ENCODE data around the gene NCAPG2.
"Not testable (repeated sequence)": the region's sequence is repeated elsewhere in the genome, so short reads cannot be mapped to it uniquely, and the experiment has no call there.

NCAPG2 gene

GRCh38 chr7:158706710-158707590, 2.3 kb upstream of the NCAPG2 start:
- no peak for DNase-seq (ENCODE audit: low read depth in 1 of 2, low spot score in 1 of 2)

- DNase-seq (ENCODE audit: low read depth in 1 of 2, low spot score in 1 of 2), result no peak
Observed at GRCh38 chr7:158706273-158706704, 1.7 kb upstream of the NCAPG2 start.

GRCh38 chr7:158705234-158705850, 738 bp upstream of the NCAPG2 start:
- no peak for DNase-seq (ENCODE audit: low read depth in 1 of 2, low spot score in 1 of 2)

GRCh38 chr7:158703679-158704523, 703 bp downstream of the NCAPG2 start:
- DNase-seq (ENCODE audit: low read depth in 1 of 2, low spot score in 1 of 2), result not testable (repeated sequence)

- DNase-seq (ENCODE audit: low read depth in 1 of 2, low spot score in 1 of 2), result no peak
Observed at GRCh38 chr7:158702944-158703343, 1.7 kb downstream of the NCAPG2 start.

- no peak for DNase-seq (ENCODE audit: low read depth in 1 of 2, low spot score in 1 of 2)
Observed at GRCh38 chr7:158702196-158702595, 2.4 kb downstream of the NCAPG2 start.

- DNase-seq (ENCODE audit: low read depth in 1 of 2, low spot score in 1 of 2), result no peak
Observed at GRCh38 chr7:158700008-158700407, 4.6 kb downstream of the NCAPG2 start.

- no peak for DNase-seq (ENCODE audit: low read depth in 1 of 2, low spot score in 1 of 2)
Observed at GRCh38 chr7:158699341-158699740, 5.3 kb downstream of the NCAPG2 start.

GRCh38 chr7:158698657-158699195, 5.9 kb downstream of the NCAPG2 start:
- no peak for DNase-seq (ENCODE audit: low read depth in 1 of 2, low spot score in 1 of 2)

- not testable (repeated sequence) for DNase-seq (ENCODE audit: low read depth in 1 of 2, low spot score in 1 of 2)
Observed at GRCh38 chr7:158697597-158697996, 7.0 kb downstream of the NCAPG2 start.

GRCh38 chr7:158695726-158696452, 8.7 kb downstream of the NCAPG2 start:
- DNase-seq (ENCODE audit: low read depth in 1 of 2, low spot score in 1 of 2), result peak in 1 of 2 donors; percentile 22

GRCh38 chr7:158695056-158695455, 9.5 kb downstream of the NCAPG2 start:
- no peak for DNase-seq (ENCODE audit: low read depth in 1 of 2, low spot score in 1 of 2)

- DNase-seq (ENCODE audit: low read depth in 1 of 2, low spot score in 1 of 2), result no peak
Observed at GRCh38 chr7:158694650-158695049, 10.0 kb downstream of the NCAPG2 start.

GRCh38 chr7:158689488-158689887, 15.1 kb downstream of the NCAPG2 start:
- no peak for DNase-seq (ENCODE audit: low read depth in 1 of 2, low spot score in 1 of 2)

- DNase-seq (ENCODE audit: low read depth in 1 of 2, low spot score in 1 of 2), result no peak
Observed at GRCh38 chr7:158687406-158687805, 17.2 kb downstream of the NCAPG2 start.

- no peak for DNase-seq (ENCODE audit: low read depth in 1 of 2, low spot score in 1 of 2)
Observed at GRCh38 chr7:158685693-158686092, 18.9 kb downstream of the NCAPG2 start.

- DNase-seq (ENCODE audit: low read depth in 1 of 2, low spot score in 1 of 2), result no peak
Observed at GRCh38 chr7:158684329-158684728, 20.3 kb downstream of the NCAPG2 start.

GRCh38 chr7:158683541-158683940, 21.1 kb downstream of the NCAPG2 start:
- no peak for DNase-seq (ENCODE audit: low read depth in 1 of 2, low spot score in 1 of 2)

- DNase-seq (ENCODE audit: low read depth in 1 of 2, low spot score in 1 of 2), result no peak
Observed at GRCh38 chr7:158682456-158682855, 22.1 kb downstream of the NCAPG2 start.

GRCh38 chr7:158680754-158681153, 23.9 kb downstream of the NCAPG2 start:
- no peak for DNase-seq (ENCODE audit: low read depth in 1 of 2, low spot score in 1 of 2)

GRCh38 chr7:158676906-158677305, 27.7 kb downstream of the NCAPG2 start:
- no peak for DNase-seq (ENCODE audit: low read depth in 1 of 2, low spot score in 1 of 2)
